Common myeloid progenitor, CD34-positive (primary cell): ENCODE results near the gene FBN3.

Experiments used
- CTCF ChIA-PET: fragments of 350-600 bp; sonication (Branson Sonifier 250); formaldehyde crosslinking; loops from one replicate; lab custom pipeline; 2021; ENCODE audit warnings: antibody characterized with exemption; lab: Charles Lee
- POLR2A ChIA-PET: fragments of 350-600 bp; sonication (Branson Sonifier 250); formaldehyde crosslinking; loops from one replicate; lab custom pipeline; 2021; ENCODE audit warnings: antibody characterized with exemption; lab: Charles Lee
- DNase-seq, 3 donors: peaks; one replicate each; pipeline versions ENCODE4 v3.0.0 to v3.0.0-alpha.2; 2013
- H3K27ac ChIP-seq, 2 experiments: 1 replicate in 1 of 2; 2 replicates in 1 of 2; pipeline ENCODE4 v1.7.0; 2013; ENCODE audit warnings: inconsistent platforms in 2 of 2, low read length in 2 of 2, mild to moderate bottlenecking in 2 of 2, low read depth in 1 of 2, moderate library complexity in 1 of 2; ENCODE audit not compliant: severe bottlenecking in 2 of 2, insufficient read depth in 1 of 2, poor library complexity in 1 of 2
- H3K27me3 ChIP-seq, 5 experiments: replicated peaks in 2 of 5; 1 replicate in 3 of 5; 2 replicates in 2 of 5; pipeline versions ENCODE4 v1.6.1 to v1.7.0; 2013; ENCODE audit warnings: low read length in 4 of 5, mild to moderate bottlenecking in 2 of 5, moderate library complexity in 2 of 5, inconsistent platforms in 1 of 5; ENCODE audit not compliant: insufficient read depth in 5 of 5, control insufficient read depth in 4 of 5
- H3K36me3 ChIP-seq, 4 experiments: 1 replicate in 2 of 4; 2 replicates in 2 of 4; pipeline versions ENCODE4 v1.6.1 to v1.7.0; 2013; ENCODE audit warnings: low read length in 3 of 4, control low read depth in 1 of 4, mild to moderate bottlenecking in 1 of 4; ENCODE audit not compliant: control insufficient read depth in 4 of 4, insufficient read depth in 4 of 4
- H3K4me1 ChIP-seq, 4 experiments: 1 replicate in 3 of 4; 2 replicates in 1 of 4; pipeline versions ENCODE4 v1.6.1 to v1.7.1; 2013; ENCODE audit warnings: low read length in 3 of 4, mild to moderate bottlenecking in 3 of 4, control low read depth in 1 of 4, inconsistent platforms in 1 of 4, moderate library complexity in 1 of 4; ENCODE audit not compliant: control insufficient read depth in 4 of 4, insufficient read depth in 4 of 4; ENCODE audit errors: control extremely low read depth in 1 of 4
- H3K4me3 ChIP-seq, 7 experiments: 1 replicate in 4 of 7; 2 replicates in 3 of 7; pipeline versions ENCODE4 v1.5.1 to v1.7.0; 2013; ENCODE audit warnings: mild to moderate bottlenecking in 7 of 7, low read length in 6 of 7, moderate library complexity in 6 of 7, inconsistent platforms in 2 of 7, low read depth in 2 of 7, control low read depth in 1 of 7; ENCODE audit not compliant: insufficient read depth in 4 of 7, control insufficient read depth in 1 of 7; ENCODE audit errors: extremely low read depth in 1 of 7
- H3K9me3 ChIP-seq, 5 experiments: 1 replicate in 4 of 5; 2 replicates in 1 of 5; pipeline versions ENCODE4 v1.6.1 to v1.7.1; 2013; ENCODE audit warnings: low read length in 4 of 5, mild to moderate bottlenecking in 2 of 5, inconsistent platforms in 1 of 5, low read depth in 1 of 5, moderate library complexity in 1 of 5; ENCODE audit not compliant: control insufficient read depth in 4 of 5, insufficient read depth in 2 of 5; ENCODE audit errors: control extremely low read depth in 1 of 5
- WGBS: methylation state at CpG from one replicate; pipeline ENCODE4 v1.1.5; 2013; ENCODE audit not compliant: insufficient coverage; 5-methylcytosine and 5-hydroxymethylcytosine counted together

FBN3 gene

DNA sequence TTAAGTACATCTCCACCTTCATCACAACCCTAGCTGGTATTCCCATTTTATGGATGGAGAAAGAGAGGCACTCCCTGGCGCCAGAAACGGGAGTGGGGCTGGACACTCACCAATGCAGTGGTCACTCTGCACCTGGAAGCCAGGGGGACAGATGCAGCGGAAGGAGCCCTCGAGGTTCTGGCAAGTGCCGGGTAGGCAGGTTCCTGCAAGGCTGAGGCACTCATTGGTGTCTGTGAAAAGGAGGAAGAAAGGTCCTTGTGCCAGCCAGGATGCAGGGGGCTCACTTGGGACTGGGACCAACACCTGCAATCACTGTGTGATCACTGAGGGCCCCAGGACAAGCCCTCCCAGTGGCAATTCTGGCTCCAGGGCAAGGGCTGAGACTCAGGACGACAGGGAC, 55.1 kb downstream of the FBN3 start:
- WGBS, result 88% methylated on average over 6 of the region's 6 CpGs
- H3K4me1 ChIP-seq, result no peaks in the 10 kb centered on the region
- ChIA-PET POLR2A (interaction anchor here (0.6 kb wide), 1 partner anchor 10 kb away, joined by 3 read pairs; no protein-coding TSS in a partner anchor), CTCF (no interaction called here)
- H3K4me3 ChIP-seq, result no peak overlapping the region
- no peak for DNase-seq
- H3K27me3 ChIP-seq, result peaks cover 0 to 3% (median 0%) of the 10 kb centered on the region in 5 experiments
- H3K9me3 ChIP-seq, result peaks cover 1 to 40% (median 27%) of the 10 kb centered on the region in 5 experiments
- H3K36me3 ChIP-seq, result no peaks in the 10 kb centered on the region
- H3K27ac ChIP-seq, result no peak overlapping the region

DNA sequence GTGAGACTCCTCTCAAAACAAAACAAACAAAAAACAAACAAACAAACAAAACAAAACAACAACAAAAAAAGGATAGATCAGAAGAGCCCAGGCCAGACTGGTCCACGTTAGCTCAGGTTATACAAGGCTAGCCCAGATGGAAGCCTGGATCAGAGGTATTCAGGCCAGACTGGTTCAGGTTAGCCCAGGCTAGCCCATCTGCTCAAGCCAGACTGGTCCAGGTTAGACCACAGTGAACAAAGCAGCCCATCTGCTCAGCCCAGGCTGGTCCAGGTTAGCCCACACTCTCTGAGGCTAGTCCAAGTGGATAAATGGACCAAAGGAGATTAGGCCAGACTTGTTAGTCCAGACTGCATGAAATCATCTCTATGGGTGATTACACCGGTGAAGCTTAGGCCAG, 55.7 kb downstream of the FBN3 start:
- WGBS, result 100% methylated on average over 2 of the region's 2 CpGs
- Histone ChIP-seq H3K27ac (no peak overlapping the region), H3K9me3 (peaks cover 1 to 40% (median 27%) of the 10 kb centered on the region in 5 experiments), H3K36me3 (no peaks in the 10 kb centered on the region), H3K4me3 (no peak overlapping the region), H3K4me1 (no peaks in the 10 kb centered on the region), H3K27me3 (peaks cover 0 to 3% (median 0%) of the 10 kb centered on the region in 5 experiments)
- no peak for DNase-seq
- POLR2A ChIA-PET, result interaction anchor here (0.6 kb wide), 1 partner anchor 10 kb away, joined by 3 read pairs; no protein-coding TSS in a partner anchor
- CTCF ChIA-PET, result no interaction called here

DNA sequence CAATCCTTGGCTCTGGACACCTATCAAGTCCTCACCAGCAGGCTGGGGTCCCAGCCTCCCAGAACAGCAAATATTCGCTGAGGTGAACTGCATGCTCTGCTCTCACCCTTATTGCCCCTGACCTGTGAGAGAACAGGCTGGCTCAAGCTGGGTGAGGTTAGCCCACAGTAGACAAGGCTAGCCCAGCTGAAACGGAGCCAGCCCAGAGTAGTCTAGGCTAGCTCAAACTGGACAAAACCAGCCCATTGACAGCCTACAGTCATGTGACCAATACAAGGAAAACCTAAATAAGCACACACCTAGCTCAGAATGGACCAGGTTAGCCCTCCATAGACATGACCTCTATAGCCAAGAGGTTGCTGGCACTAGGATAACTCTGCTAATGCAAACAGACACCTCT, 58.4 kb downstream of the FBN3 start:
- WGBS, result 100% methylated on average over 1 of the region's 2 CpGs
- H3K4me1 ChIP-seq, result no peaks in the 10 kb centered on the region
- H3K27ac ChIP-seq, result no peak overlapping the region
- H3K27me3 ChIP-seq, result peaks cover 0 to 3% (median 0%) of the 10 kb centered on the region in 5 experiments
- DNase-seq, result no peak
- CTCF ChIA-PET, result no interaction called here
- peaks cover 1 to 24% (median 16%) of the 10 kb centered on the region in 5 experiments for H3K9me3 ChIP-seq
- H3K4me3 ChIP-seq, result no peak overlapping the region
- no peaks in the 10 kb centered on the region for H3K36me3 ChIP-seq
- POLR2A ChIA-PET, result no interaction called here

- Histone ChIP-seq H3K27ac (no peak overlapping the region), H3K27me3 (peaks cover 0 to 3% (median 0%) of the 10 kb centered on the region in 5 experiments), H3K4me3 (no peak overlapping the region), H3K9me3 (peaks cover 0 to 14% (median 7%) of the 10 kb centered on the region in 5 experiments), H3K36me3 (no peaks in the 10 kb centered on the region), H3K4me1 (no peaks in the 10 kb centered on the region)
- ChIA-PET POLR2A (no interaction called here), CTCF (no interaction called here)
- DNase-seq, result no peak
- 90% methylated on average over 17 of the region's 19 CpGs for WGBS
Measured at GRCh38 chr19:8089664-8090601, 59.5 kb downstream of the FBN3 start.

DNA sequence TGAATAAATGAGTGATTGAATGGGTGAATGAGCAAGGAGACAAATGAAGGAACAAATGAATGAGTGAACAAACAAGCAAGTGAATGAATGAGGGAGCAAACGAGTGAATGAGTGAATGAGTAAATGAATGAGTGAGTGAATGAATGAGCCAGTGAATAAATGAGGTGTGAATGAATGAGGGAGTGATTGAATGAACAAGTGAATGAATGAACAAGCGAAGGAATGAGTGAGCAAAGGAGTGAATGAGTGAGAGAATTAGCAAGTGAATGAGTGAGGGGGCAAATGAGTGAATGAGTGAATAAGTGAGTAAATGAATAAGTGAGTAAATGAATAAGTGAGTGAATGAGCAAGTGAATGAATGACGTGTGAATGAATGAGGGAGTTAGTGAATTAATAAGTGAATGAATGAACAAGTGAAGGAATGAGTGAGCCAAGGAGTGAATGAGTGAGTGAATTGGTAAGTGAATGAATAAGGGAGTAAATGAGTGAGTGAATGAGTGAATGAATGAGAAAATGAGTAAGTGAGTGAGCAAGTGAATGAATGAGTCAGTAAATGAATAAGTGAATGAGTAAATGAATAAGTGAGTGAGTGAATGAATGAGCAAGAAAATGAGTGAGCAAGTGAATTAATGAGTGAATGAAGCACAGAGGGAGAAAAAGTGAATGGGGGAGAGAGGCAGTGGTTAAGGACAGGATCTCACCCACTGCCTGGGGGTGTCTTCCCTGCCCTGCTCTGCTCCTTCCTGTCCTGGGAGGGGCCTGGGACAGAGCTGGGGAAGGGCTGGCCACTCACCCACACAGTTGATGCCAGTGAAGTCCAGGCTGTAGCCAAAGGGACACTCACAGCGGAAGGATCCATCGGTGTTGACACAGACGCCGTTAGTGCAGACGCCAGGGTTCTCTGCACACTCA, 60.4 kb downstream of the FBN3 start:
- Histone ChIP-seq H3K27me3 (peaks cover 0 to 3% (median 0%) of the 10 kb centered on the region in 5 experiments), H3K4me3 (no peak overlapping the region), H3K9me3 (peaks cover 0 to 7% (median 2%) of the 10 kb centered on the region in 5 experiments), H3K36me3 (no peaks in the 10 kb centered on the region), H3K4me1 (no peaks in the 10 kb centered on the region), H3K27ac (no peak overlapping the region)
- no peak for DNase-seq
- ChIA-PET POLR2A (no interaction called here), CTCF (no interaction called here)
- WGBS, result 93% methylated on average over 8 of the region's 8 CpGs

DNA sequence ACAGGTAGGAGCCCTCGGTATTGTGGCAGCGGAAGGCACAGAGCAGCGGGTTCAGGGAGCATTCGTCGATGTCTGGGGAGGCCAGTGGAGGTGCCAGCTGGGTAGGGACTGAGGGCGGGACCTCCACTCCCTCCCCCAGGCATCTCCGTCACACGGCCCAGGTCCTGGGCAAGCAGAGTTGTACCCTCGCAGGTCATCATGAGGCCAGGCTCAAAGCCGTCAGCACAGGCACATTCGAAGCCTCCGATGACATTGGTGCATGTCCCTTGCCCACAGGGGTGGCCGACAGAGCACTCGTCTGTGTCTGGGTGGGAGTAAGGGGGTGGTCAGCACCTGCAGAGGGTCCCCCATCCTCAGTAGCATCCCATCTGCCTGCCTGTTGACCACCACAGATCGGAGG, 61.5 kb downstream of the FBN3 start:
- DNase-seq, result no peak
- POLR2A ChIA-PET, result no interaction called here
- no peak overlapping the region for H3K4me3 ChIP-seq
- peaks cover 0 to 3% (median 0%) of the 10 kb centered on the region in 5 experiments for H3K27me3 ChIP-seq
- no peaks in the 10 kb centered on the region for H3K4me1 ChIP-seq
- H3K27ac ChIP-seq, result no peak overlapping the region
- no peaks in the 10 kb centered on the region for H3K36me3 ChIP-seq
- CTCF ChIA-PET, result no interaction called here
- peaks cover 0 to 4% (median 0%) of the 10 kb centered on the region in 5 experiments for H3K9me3 ChIP-seq
- 96% methylated on average over 13 of the region's 15 CpGs for WGBS
